Gastrocnemius medialis (tissue), 4 donors: ENCODE measurements around the gene SLC39A8.

Source experiments
- CTCF ChIP-seq, 5 experiments: fragments of 450-650 bp in 3 of 5; fragments of 200-600 bp in 2 of 5; sonication (generic) in 2 of 5; IDR thresholded peaks in 4 of 5; conservative IDR thresholded peaks in 1 of 5; 1 replicate in 4 of 5; 2 replicates in 1 of 5; pipeline ENCODE4 v1.5.1; 2016 to 2019; ENCODE audit warnings: antibody characterized with exemption in 5 of 5, mild to moderate bottlenecking in 3 of 5, moderate library complexity in 3 of 5
- POLR2A ChIP-seq, 2 donors: fragments of 450-650 bp; IDR thresholded peaks; one replicate each; pipeline ENCODE4 v1.6.1; 2017; ENCODE audit warnings: antibody characterized with exemption in 2 of 2, mild to moderate bottlenecking in 2 of 2, moderate library complexity in 2 of 2

DNA sequence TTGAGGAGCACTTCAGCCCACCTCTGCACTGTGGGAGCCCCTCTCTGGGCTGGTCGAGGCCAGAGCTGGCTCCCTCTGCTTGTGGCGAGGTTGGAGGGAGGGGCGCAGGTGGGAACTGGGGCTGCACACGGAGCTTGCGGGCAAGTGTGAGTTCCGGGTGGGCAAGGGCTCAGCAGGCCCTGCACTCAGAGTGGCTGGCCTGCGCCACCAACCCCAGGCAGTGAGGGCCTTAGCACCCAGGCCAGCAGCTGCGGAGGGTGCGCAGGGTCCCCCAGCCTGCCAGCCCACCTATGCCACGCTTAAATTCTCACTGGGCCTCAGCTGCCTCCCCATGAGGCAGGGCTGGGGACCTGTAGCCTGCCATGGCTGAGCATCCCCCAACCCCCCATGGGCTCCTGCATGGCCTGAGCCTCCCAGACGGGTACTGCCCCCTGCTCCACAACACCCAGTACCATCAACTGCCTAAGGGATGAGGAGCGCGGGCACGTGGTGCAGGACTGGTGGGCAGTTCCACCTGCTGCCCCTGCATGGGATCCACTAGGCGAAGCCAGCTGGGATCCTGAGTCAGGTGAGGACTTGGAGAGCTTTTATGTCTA lies 110.9 kb downstream of the SLC39A8 start:
- TF ChIP-seq CTCF (IDR thresholded peaks at IDR 0.05 in 4 of 5, conservative IDR thresholded peaks at IDR 0.05 in 1 of 5) (no peak), POLR2A (IDR thresholded peaks at IDR 0.05) (no peak)
